A549 (cell line): ENCODE data around the gene SPARC. TPM values are rescaled to one million over a fixed set of nuclear protein-coding genes. Genes with fewer than 3 reads are reported as not detected.

ENCODE experiments used
- ATAC-seq, 2 experiments: fragments of 200-7000 bp in 1 of 2; fragments of >200 bp in 1 of 2; cut with Nextera tagmentation in 1 of 2; cut with Tn5 transposase in 1 of 2; 3 replicates each; pipeline versions ENCODE4 v1.8.0 to v1.9.1; 2018 to 2020; ENCODE audit warnings: mild to moderate bottlenecking in 1 of 2, moderate library complexity in 1 of 2
- CTCF ChIA-PET: fragments of 300-600 bp; sonication (Branson Sonifier 250); formaldehyde crosslinking; extraction: SDS; loops from one replicate; lab custom pipeline; 2021; ENCODE audit warnings: antibody characterized with exemption, inconsistent platforms; lab: Yijun Ruan, JAX
- POLR2A ChIA-PET: fragments of 350-600 bp; formaldehyde crosslinking; extraction: SDS; loops from one replicate; lab custom pipeline; 2021; ENCODE audit warnings: antibody characterized with exemption, inconsistent platforms; lab: Yijun Ruan, JAX
- DNase-seq, 2 experiments: peaks; one replicate each; pipeline versions ENCODE4 v3.0.0 to v3.0.0-alpha.2; 2011 to 2016; ENCODE audit warnings: low read depth in 1 of 2, low spot score in 1 of 2
- FAIRE-seq: peaks from 2 replicates; lab custom pipeline; 2011; peaks lifted over from hg19 to GRCh38; lab: Jason Lieb, UNC
- H3K27ac ChIP-seq, 2 experiments: fragments of >200 bp; sonication (Bioruptor Twin); formaldehyde crosslinking; 3 replicates each; pipeline ENCODE4 v1.5.1; 2016 to 2017
- H3K4me1 ChIP-seq: fragments of >200 bp; sonication (Bioruptor Twin); formaldehyde crosslinking; 3 replicates; pipeline ENCODE4 v1.6.1; 2016
- H3K4me2 ChIP-seq: fragments of >200 bp; sonication (Bioruptor Twin); formaldehyde crosslinking; 3 replicates; pipeline ENCODE4 v1.6.1; 2016
- H3K4me3 ChIP-seq: fragments of >200 bp; sonication (Bioruptor Twin); formaldehyde crosslinking; 3 replicates; pipeline ENCODE4 v1.5.1; 2016
- H3K9me3 ChIP-seq: fragments of >200 bp; sonication (Bioruptor Twin); formaldehyde crosslinking; 3 replicates; pipeline ENCODE4 v1.6.1; 2016
- BCL3 ChIP-seq: fragments of >200 bp; sonication (Bioruptor Twin); formaldehyde crosslinking; IDR thresholded peaks from 3 replicates; pipeline ENCODE4 v1.6.1; 2016
- CBX2 ChIP-seq: fragments of 200-600 bp; sonication (generic); IDR thresholded peaks from 2 replicates; pipeline ENCODE4 v1.6.1; 2016; ENCODE audit warnings: low read depth, mild to moderate bottlenecking, borderline replicate concordance
- CEBPB ChIP-seq, 2 experiments: fragments of >200 bp in 1 of 2; sonication (Bioruptor Twin) in 1 of 2; formaldehyde crosslinking in 1 of 2; IDR thresholded peaks; 2 replicates each; pipeline ENCODE4 v1.6.1; 2012 to 2016
- CHD2 ChIP-seq: fragments of 150-350 bp; IDR thresholded peaks from 2 replicates; pipeline ENCODE4 v1.6.1; 2014; ENCODE audit warnings: low read length; ENCODE audit not compliant: partially characterized antibody
- EHF ChIP-seq: fragments of 250-450 bp; sonication (Bioruptor Pico); IDR thresholded peaks from 2 replicates; pipeline ENCODE4 v1.5.0; 2020; ENCODE audit warnings: mild to moderate bottlenecking
- EHMT2 ChIP-seq: fragments of 200-600 bp; sonication (generic); IDR thresholded peaks from 2 replicates; pipeline ENCODE4 v1.6.1; 2016; ENCODE audit warnings: antibody characterized with exemption, low read depth, mild to moderate bottlenecking, moderate library complexity
- HDAC2 ChIP-seq: fragments of 200-600 bp; sonication (generic); IDR thresholded peaks from 2 replicates; pipeline ENCODE4 v1.6.1; 2016
- HEYL ChIP-seq: fragments of 250-450 bp; sonication (Bioruptor Pico); IDR thresholded peaks from 2 replicates; pipeline ENCODE4 v1.8.0; 2021; ENCODE audit warnings: mild to moderate bottlenecking, moderate library complexity
- HOXB13 ChIP-seq: fragments of 250-450 bp; sonication (Bioruptor Pico); IDR thresholded peaks from 2 replicates; pipeline ENCODE4 v1.5.0; 2020; ENCODE audit warnings: low read depth, mild to moderate bottlenecking, moderate library complexity
- HOXB5 ChIP-seq: fragments of 250-450 bp; sonication (Bioruptor Pico); IDR thresholded peaks from 2 replicates; pipeline ENCODE4 v1.5.0; 2020; ENCODE audit warnings: mild to moderate bottlenecking, moderate library complexity
- JUNB ChIP-seq: fragments of >200 bp; sonication (Bioruptor Twin); formaldehyde crosslinking; IDR thresholded peaks from 2 replicates; pipeline ENCODE4 v1.6.1; 2016
- KDM1A ChIP-seq: fragments of 200-600 bp; sonication (generic); IDR thresholded peaks from 2 replicates; pipeline ENCODE4 v1.6.1; 2016; ENCODE audit warnings: low read depth, mild to moderate bottlenecking
- MAZ ChIP-seq: fragments of 150-350 bp; IDR thresholded peaks from 2 replicates; pipeline ENCODE4 v1.6.1; 2014; ENCODE audit warnings: antibody characterized with exemption, low read depth, low read length, borderline replicate concordance
- MYC ChIP-seq: IDR thresholded peaks from 2 replicates; pipeline ENCODE4 v1.6.1; 2012; ENCODE audit warnings: mild to moderate bottlenecking, inconsistent platforms, low read length, improper control_type of control experiment, borderline replicate concordance
- NFE2L2 ChIP-seq: fragments of 150-350 bp; conservative IDR thresholded peaks from 2 replicates; pipeline ENCODE4 v1.6.1; 2014; ENCODE audit warnings: low read length
- NR3C1 ChIP-seq: fragments of >200 bp; sonication (Bioruptor Twin); formaldehyde crosslinking; IDR thresholded peaks from 3 replicates; pipeline ENCODE4 v1.6.1; 2017
- PHF8 ChIP-seq: fragments of 200-600 bp; sonication (generic); IDR thresholded peaks from 2 replicates; pipeline ENCODE4 v1.6.1; 2016; ENCODE audit warnings: low read depth, mild to moderate bottlenecking, antibody characterized with exemption, moderate library complexity, borderline replicate concordance
- POLR2A ChIP-seq: IDR thresholded peaks from 2 replicates; pipeline ENCODE4 v1.6.1; 2012; ENCODE audit warnings: mild to moderate bottlenecking, low read length
- POLR2AphosphoS2 ChIP-seq: conservative IDR thresholded peaks from 2 replicates; pipeline ENCODE4 v1.6.1; 2012; ENCODE audit warnings: low read length, improper control_type of control experiment, inconsistent platforms
- RARB ChIP-seq: fragments of 250-450 bp; sonication (Bioruptor Pico); IDR thresholded peaks from 2 replicates; pipeline ENCODE4 v1.8.0; 2021; ENCODE audit warnings: mild to moderate bottlenecking, moderate library complexity
- RNF2 ChIP-seq: fragments of 200-600 bp; sonication (generic); IDR thresholded peaks from 2 replicates; pipeline ENCODE4 v1.6.1; 2016; ENCODE audit warnings: low read depth, mild to moderate bottlenecking, antibody characterized with exemption, moderate library complexity, borderline replicate concordance
- SREBF2 ChIP-seq: fragments of 450-650 bp; IDR thresholded peaks from 2 replicates; pipeline ENCODE4 v1.6.1; 2014; ENCODE audit warnings: mild to moderate bottlenecking, moderate library complexity
- ZC3H11A ChIP-seq: fragments of 450-650 bp; IDR thresholded peaks from 2 replicates; pipeline ENCODE4 v1.6.1; 2014; ENCODE audit warnings: antibody characterized with exemption, mild to moderate bottlenecking
- ZFP36 ChIP-seq: fragments of 450-650 bp; IDR thresholded peaks from 2 replicates; pipeline ENCODE4 v1.6.1; 2014; ENCODE audit warnings: borderline replicate concordance; ENCODE audit not compliant: partially characterized antibody
- ZNF302 ChIP-seq: fragments of 250-450 bp; sonication (Bioruptor Pico); IDR thresholded peaks from 2 replicates; pipeline ENCODE4 v1.9.0; 2021; ENCODE audit warnings: inconsistent platforms, mild to moderate bottlenecking, moderate library complexity
- ZSCAN20 ChIP-seq: fragments of 250-450 bp; sonication (Bioruptor Pico); IDR thresholded peaks from 2 replicates; pipeline ENCODE4 v1.8.0; 2022; ENCODE audit warnings: mild to moderate bottlenecking, moderate library complexity
- WGBS: methylation state at CpG from one replicate; pipeline ENCODE4 v1.1.6; 2017; ENCODE audit errors: missing lambda C conversion rate; 5-methylcytosine and 5-hydroxymethylcytosine counted together
- polyA plus RNA-seq, 4 experiments: library from polyadenylated mRNA; depleted of rRNA in 3 of 4; stranded (reverse); fragments of >200 nt; fragmentation: RNase III in 1 of 4; extraction: RNeasy Plus Mini Kit Qiagen cat#74134 plus additional on column Dnase treatment in 1 of 4; gene quantifications; 2 replicates in 3 of 4; 3 replicates in 1 of 4; pipeline ENCODE4 v1.2.3, GENCODE V29; 2011 to 2017
- TF ChIP-seq, protein P1 (sequence below): IDR thresholded peaks from 2 replicates; pipeline ENCODE4 v1.6.1; 2012; ENCODE audit warnings: low read depth, borderline replicate concordance
- TF ChIP-seq, protein P2 (sequence below): fragments of 250-450 bp; sonication (Bioruptor Pico); IDR thresholded peaks from 2 replicates; pipeline ENCODE4 v1.5.0; 2020; ENCODE audit warnings: low read depth, mild to moderate bottlenecking, moderate library complexity

The SPARC gene
- polyA plus RNA-seq, 2 of the 4 experiments (the other 2 are of a cell fraction) = 33.8 to 45.7 TPM

- ChIA-PET POLR2A (no interaction called here), CTCF (interaction anchor here (0.9 to 1.1 kb wide), 2 partner anchors 25 to 63 kb away, joined by 3 to 4 read pairs; no protein-coding TSS in a partner anchor)
- 0 out of 6 replicates have a peak overlapping the region, but pooled peaks of 1 of the 2 experiments have one; percentile 11 for H3K27ac ChIP-seq
- H3K4me1 ChIP-seq = peaks cover 11% of the 10 kb centered on the region
- TF ChIP-seq ZC3H11A (no peak), MAZ (no peak), ZSCAN20 (no peak), HOXB5 (CRISPR knock-in tag) (no peak), RNF2 (no peak), EHMT2 (no peak), RARB (CRISPR knock-in tag) (no peak), ZNF302 (no peak), CBX2 (no peak), NR3C1 (no peak), EHF (no peak), ZFP36 (no peak), KDM1A (no peak), MYC (no peak), HOXB13 (CRISPR knock-in tag) (no peak), HEYL (CRISPR knock-in tag) (no peak), SREBF2 (no peak), POLR2AphosphoS2 (no peak)
- TF ChIP-seq, protein P1, sequence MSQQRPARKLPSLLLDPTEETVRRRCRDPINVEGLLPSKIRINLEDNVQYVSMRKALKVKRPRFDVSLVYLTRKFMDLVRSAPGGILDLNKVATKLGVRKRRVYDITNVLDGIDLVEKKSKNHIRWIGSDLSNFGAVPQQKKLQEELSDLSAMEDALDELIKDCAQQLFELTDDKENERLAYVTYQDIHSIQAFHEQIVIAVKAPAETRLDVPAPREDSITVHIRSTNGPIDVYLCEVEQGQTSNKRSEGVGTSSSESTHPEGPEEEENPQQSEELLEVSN = no peak
- H3K4me2 ChIP-seq = no peak overlapping the region
- FAIRE-seq = no peak
- H3K9me3 ChIP-seq = no peaks in the 10 kb centered on the region
- DNase-seq = no peak
- H3K4me3 ChIP-seq = no peak overlapping the region
- WGBS = 73% methylated on average over 2 of the region's 2 CpGs
- ATAC-seq = no peak
Observed at GRCh38 chr5:151676719-151677118, 10.0 kb downstream of the SPARC start.

DNA sequence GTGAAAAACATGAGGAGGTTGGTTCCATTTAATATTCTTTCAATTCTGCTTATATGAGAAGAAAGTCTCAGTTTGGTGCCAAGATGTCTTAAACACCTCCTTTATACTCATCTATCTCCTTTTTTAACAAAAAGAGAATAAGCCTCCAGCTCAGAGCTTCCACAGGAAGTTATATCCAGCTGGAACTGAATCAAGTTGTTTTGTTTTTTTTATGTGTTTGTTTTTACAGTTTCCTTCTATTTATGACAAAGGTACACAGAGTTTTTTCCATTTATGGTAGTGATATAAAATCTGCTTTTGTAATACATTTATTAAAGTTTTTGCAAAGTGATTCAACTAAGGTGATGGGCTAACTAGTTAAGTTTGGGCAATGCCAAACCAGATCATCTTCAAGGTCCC is 10.4 kb downstream of the SPARC start:
- ATAC-seq (no peak), FAIRE-seq (no peak), DNase-seq (no peak)
- ChIA-PET CTCF (interaction anchor here (0.9 to 10.0 kb wide), 3 partner anchors 18 to 64 kb away, joined by 3 to 59 read pairs (median 4); no protein-coding TSS in a partner anchor), POLR2A (no interaction called here)
- Histone ChIP-seq H3K9me3 (no peaks in the 10 kb centered on the region), H3K27ac (peak overlapping the region in 1 of 2 experiments; percentile 11; a peak in 1 of 6 replicates), H3K4me2 (no peak overlapping the region), H3K4me3 (no peak overlapping the region), H3K4me1 (peaks cover 15% of the 10 kb centered on the region)
- no peak for TF ChIP-seq BCL3
- TF ChIP-seq HDAC2 = no peak
- no peak for TF ChIP-seq MAZ
- TF ChIP-seq POLR2AphosphoS2 = no peak
- no peak for TF ChIP-seq RNF2
- TF ChIP-seq PHF8 = no peak
- no peak for TF ChIP-seq KDM1A
- no peak for TF ChIP-seq CEBPB (IDR thresholded peaks at IDR 0.05)
- TF ChIP-seq CHD2 = no peak
- no peak for TF ChIP-seq NFE2L2
- TF ChIP-seq JUNB = no peak
- TF ChIP-seq, protein P1 = no peak
- no peak for TF ChIP-seq POLR2A
- TF ChIP-seq ZFP36 = no peak
- TF ChIP-seq, protein P2, sequence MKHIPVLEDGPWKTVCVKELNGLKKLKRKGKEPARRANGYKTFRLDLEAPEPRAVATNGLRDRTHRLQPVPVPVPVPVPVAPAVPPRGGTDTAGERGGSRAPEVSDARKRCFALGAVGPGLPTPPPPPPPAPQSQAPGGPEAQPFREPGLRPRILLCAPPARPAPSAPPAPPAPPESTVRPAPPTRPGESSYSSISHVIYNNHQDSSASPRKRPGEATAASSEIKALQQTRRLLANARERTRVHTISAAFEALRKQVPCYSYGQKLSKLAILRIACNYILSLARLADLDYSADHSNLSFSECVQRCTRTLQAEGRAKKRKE (CRISPR knock-in tag) = no peak
- TF ChIP-seq ZSCAN20 = no peak
